ENCODE measurements around the gene NECTIN1.

Gene NECTIN1

GRCh38 chr11:119684361-119685110, 44.5 kb downstream of the NECTIN1 start:
- Histone ChIP-seq H3K36me3 (ENCODE audit: insufficient read depth, low read length) (no peaks in the 10 kb centered on the region), H3K9me3 (ENCODE audit: low read depth, low read length) (no peaks in the 10 kb centered on the region), H3K9ac (ENCODE audit: insufficient read length) (no peak overlapping the region), H3K4me3 (no peak overlapping the region), H3K27ac (no peak overlapping the region)
- TF ChIP-seq POLR2AphosphoS5 (IDR thresholded peaks at IDR 0.05; ENCODE audit: borderline replicate concordance, low read depth, low read length) (no peak), EZH2 (IDR thresholded peaks at IDR 0.05) (no peak), FOXP2 (optimal IDR thresholded peaks at IDR 0.05; ENCODE audit: control extremely low read depth, extremely low read length, insufficient read depth) (no peak)
- no peak for DNase-seq (ENCODE audit: low read depth, low spot score)

DNA sequence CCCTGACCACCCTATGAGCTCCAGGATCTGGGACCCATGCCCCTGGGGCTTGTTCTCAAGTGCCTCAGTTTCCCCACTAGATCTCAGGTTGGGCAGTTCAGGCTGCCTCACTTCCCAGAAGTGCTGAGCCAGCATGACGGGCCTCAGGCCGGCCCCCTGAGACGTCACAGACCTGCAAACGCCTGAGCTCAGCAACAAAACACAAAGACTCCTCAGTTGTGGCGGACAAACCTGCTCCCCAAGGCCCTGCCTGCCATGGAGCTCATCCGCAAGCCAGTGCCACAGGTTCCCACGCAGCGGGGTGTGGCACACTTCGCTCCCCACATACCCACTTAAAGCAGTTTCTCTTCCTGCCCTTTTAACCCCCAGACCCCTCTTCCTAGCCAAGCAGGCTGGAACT, 45.2 kb downstream of the NECTIN1 start:
- H3K36me3 ChIP-seq (ENCODE audit: insufficient read depth, low read length), result no peaks in the 10 kb centered on the region
- H3K9ac ChIP-seq (ENCODE audit: insufficient read length), result no peak overlapping the region
- H3K27ac ChIP-seq, result no peak overlapping the region
- H3K4me3 ChIP-seq, result no peak overlapping the region
- H3K9me3 ChIP-seq (ENCODE audit: low read depth, low read length), result no peaks in the 10 kb centered on the region
- DNase-seq (ENCODE audit: low read depth, low spot score), result no peak
- TF ChIP-seq POLR2AphosphoS5 (IDR thresholded peaks at IDR 0.05; ENCODE audit: borderline replicate concordance, low read depth, low read length) (no peak), FOXP2 (optimal IDR thresholded peaks at IDR 0.05; ENCODE audit: control extremely low read depth, extremely low read length, insufficient read depth) (no peak), EZH2 (IDR thresholded peaks at IDR 0.05) (no peak)

DNA sequence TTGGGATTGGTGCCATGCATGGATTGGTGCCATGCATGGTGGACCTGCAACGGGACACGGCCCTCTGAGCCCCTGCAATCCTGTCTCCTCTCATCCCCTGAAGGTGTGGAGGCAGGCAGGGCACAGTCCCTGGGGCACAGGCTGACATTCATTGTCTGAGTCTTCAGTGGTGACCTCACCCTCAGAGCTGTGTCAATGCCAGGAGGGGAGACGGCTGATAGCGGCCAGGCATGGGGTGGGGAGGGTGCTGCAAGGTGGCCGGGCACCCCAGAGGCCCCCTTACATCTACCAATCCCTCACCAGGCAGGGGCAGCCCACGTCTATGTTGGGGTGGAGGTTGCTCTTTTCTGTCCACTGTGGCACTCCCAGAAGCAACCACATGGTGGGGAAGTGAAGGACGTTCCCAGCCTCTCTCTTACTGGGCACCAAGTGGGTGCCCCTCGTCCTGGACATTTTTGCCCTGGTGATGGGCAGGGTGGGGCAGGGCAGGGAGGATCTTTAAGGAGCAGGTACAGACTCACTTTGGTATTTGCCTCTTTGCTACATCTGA, 47.6 kb downstream of the NECTIN1 start:
- H3K9ac ChIP-seq (ENCODE audit: insufficient read length), result no peak overlapping the region
- TF ChIP-seq POLR2AphosphoS5 (IDR thresholded peaks at IDR 0.05; ENCODE audit: borderline replicate concordance, low read depth, low read length), result no peak
- TF ChIP-seq EZH2 (IDR thresholded peaks at IDR 0.05), result no peak
- no peak for TF ChIP-seq FOXP2 (optimal IDR thresholded peaks at IDR 0.05; ENCODE audit: control extremely low read depth, extremely low read length, insufficient read depth)
- no peak overlapping the region for H3K4me3 ChIP-seq
- no peak for DNase-seq (ENCODE audit: low read depth, low spot score)
- H3K36me3 ChIP-seq (ENCODE audit: insufficient read depth, low read length), result no peaks in the 10 kb centered on the region
- no peak overlapping the region for H3K27ac ChIP-seq
- no peaks in the 10 kb centered on the region for H3K9me3 ChIP-seq (ENCODE audit: low read depth, low read length)

GRCh38 chr11:119680541-119681360, 48.2 kb downstream of the NECTIN1 start:
- no peaks in the 10 kb centered on the region for H3K36me3 ChIP-seq (ENCODE audit: insufficient read depth, low read length)
- H3K27ac ChIP-seq, result no peak overlapping the region
- no peak for DNase-seq (ENCODE audit: low read depth, low spot score)
- no peaks in the 10 kb centered on the region for H3K9me3 ChIP-seq (ENCODE audit: low read depth, low read length)
- H3K4me3 ChIP-seq, result no peak overlapping the region
- TF ChIP-seq POLR2AphosphoS5 (IDR thresholded peaks at IDR 0.05; ENCODE audit: borderline replicate concordance, low read depth, low read length), result no peak
- H3K9ac ChIP-seq (ENCODE audit: insufficient read length), result no peak overlapping the region

- DNase-seq (ENCODE audit: low read depth, low spot score), result no peak
- H3K9me3 ChIP-seq (ENCODE audit: low read depth, low read length), result no peaks in the 10 kb centered on the region
- H3K4me3 ChIP-seq, result no peak overlapping the region
- H3K27ac ChIP-seq, result no peak overlapping the region
- TF ChIP-seq EZH2 (IDR thresholded peaks at IDR 0.05), result no peak
- no peak for TF ChIP-seq POLR2AphosphoS5 (IDR thresholded peaks at IDR 0.05; ENCODE audit: borderline replicate concordance, low read depth, low read length)
- TF ChIP-seq FOXP2 (optimal IDR thresholded peaks at IDR 0.05; ENCODE audit: control extremely low read depth, extremely low read length, insufficient read depth), result no peak
- no peak overlapping the region for H3K9ac ChIP-seq (ENCODE audit: insufficient read length)
- H3K36me3 ChIP-seq (ENCODE audit: insufficient read depth, low read length), result no peaks in the 10 kb centered on the region
These were observed 49.7 kb downstream of the NECTIN1 start for GRCh38 chr11:119679346-119679745.

GRCh38 chr11:119678351-119678750, 50.6 kb downstream of the NECTIN1 start:
- Histone ChIP-seq H3K9ac (ENCODE audit: insufficient read length) (no peak overlapping the region), H3K27ac (no peak overlapping the region)

DNA sequence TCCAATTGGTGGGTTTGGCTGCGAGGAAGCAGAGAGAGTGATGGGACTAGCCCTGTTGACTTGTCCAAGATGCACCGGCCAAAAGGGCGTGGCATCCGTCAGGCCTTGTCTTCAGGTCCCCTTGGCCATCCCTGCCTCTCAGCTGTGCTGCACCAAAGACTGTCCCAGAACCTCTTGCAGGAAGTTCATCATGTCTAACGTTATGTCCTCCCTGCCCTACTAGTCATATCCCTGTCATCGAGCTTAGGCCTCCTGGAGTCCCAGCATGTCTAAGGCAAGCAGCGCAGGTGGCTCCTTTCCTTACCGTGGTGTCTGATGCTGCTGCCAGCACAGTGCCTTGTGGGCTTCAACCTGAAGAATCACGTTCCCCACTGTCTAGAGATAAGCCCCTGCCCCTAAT, 51.2 kb downstream of the NECTIN1 start:
- DNase-seq (ENCODE audit: low read depth, low spot score), result no peak
- no peak overlapping the region for H3K9ac ChIP-seq (ENCODE audit: insufficient read length)
- H3K9me3 ChIP-seq (ENCODE audit: low read depth, low read length), result no peaks in the 10 kb centered on the region
- no peaks in the 10 kb centered on the region for H3K36me3 ChIP-seq (ENCODE audit: insufficient read depth, low read length)
- H3K27ac ChIP-seq, result no peak overlapping the region
- TF ChIP-seq EZH2 (IDR thresholded peaks at IDR 0.05) (no peak), POLR2AphosphoS5 (IDR thresholded peaks at IDR 0.05; ENCODE audit: borderline replicate concordance, low read depth, low read length) (no peak), FOXP2 (optimal IDR thresholded peaks at IDR 0.05; ENCODE audit: control extremely low read depth, extremely low read length, insufficient read depth) (no peak)
- no peak overlapping the region for H3K4me3 ChIP-seq

More at GRCh38 chr11:119678351-119678750, 50.6 kb downstream of the NECTIN1 start:
- no peak for DNase-seq (ENCODE audit: low read depth, low spot score)
- H3K9me3 ChIP-seq (ENCODE audit: low read depth, low read length), result no peaks in the 10 kb centered on the region
- no peak for TF ChIP-seq POLR2AphosphoS5 (IDR thresholded peaks at IDR 0.05; ENCODE audit: borderline replicate concordance, low read depth, low read length)
- no peak for TF ChIP-seq EZH2 (IDR thresholded peaks at IDR 0.05)
- TF ChIP-seq FOXP2 (optimal IDR thresholded peaks at IDR 0.05; ENCODE audit: control extremely low read depth, extremely low read length, insufficient read depth), result no peak
- H3K36me3 ChIP-seq (ENCODE audit: insufficient read depth, low read length), result no peaks in the 10 kb centered on the region
- no peak overlapping the region for H3K4me3 ChIP-seq

DNA sequence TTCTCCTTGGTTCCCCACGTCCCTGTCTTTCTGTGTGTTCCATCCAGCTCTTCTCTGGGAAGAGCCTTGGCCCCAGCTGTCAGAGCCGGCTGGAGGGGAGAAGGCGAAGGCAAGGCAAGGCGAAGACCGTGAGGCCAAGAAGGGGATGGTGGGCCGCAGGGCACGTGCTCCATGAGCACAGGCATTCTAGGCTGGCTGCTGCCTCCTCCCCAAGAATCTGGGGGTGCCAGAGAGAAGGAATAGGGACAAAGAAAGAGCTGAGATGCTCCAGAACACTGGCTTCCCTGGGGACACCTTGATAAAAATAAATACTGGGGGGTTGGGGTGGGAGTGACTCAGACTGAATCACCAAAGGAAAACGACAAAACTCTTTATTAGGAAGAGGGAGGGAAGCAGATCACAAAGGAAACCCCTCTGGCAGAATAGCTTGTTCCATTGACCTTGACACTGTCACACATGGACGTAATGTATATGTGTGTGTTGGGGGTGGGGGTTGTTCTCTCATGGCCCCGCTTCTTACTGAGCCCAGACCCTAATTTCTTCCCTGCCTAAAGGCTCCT, 52.5 kb downstream of the NECTIN1 start:
- DNase-seq (ENCODE audit: low read depth, low spot score), result no peak
- no peak overlapping the region for H3K27ac ChIP-seq
- TF ChIP-seq POLR2AphosphoS5 (IDR thresholded peaks at IDR 0.05; ENCODE audit: borderline replicate concordance, low read depth, low read length) (no peak), FOXP2 (optimal IDR thresholded peaks at IDR 0.05; ENCODE audit: control extremely low read depth, extremely low read length, insufficient read depth) (no peak), EZH2 (IDR thresholded peaks at IDR 0.05) (no peak)
- H3K9ac ChIP-seq (ENCODE audit: insufficient read length), result no peak overlapping the region
- H3K9me3 ChIP-seq (ENCODE audit: low read depth, low read length), result no peaks in the 10 kb centered on the region
- H3K4me3 ChIP-seq, result no peak overlapping the region
- no peaks in the 10 kb centered on the region for H3K36me3 ChIP-seq (ENCODE audit: insufficient read depth, low read length)

All from SK-N-MC (cell line).